Brain microvascular endothelial cell (primary cell): ENCODE data around the gene CDC34.

ENCODE experiments used
- DNase-seq: peaks from one replicate; pipeline ENCODE4 v3.0.0-alpha.2; 2020
- H3K27ac ChIP-seq: fragments of 250-450 bp; sonication (Bioruptor Pico); 2 replicates; pipeline ENCODE4 v1.5.1; 2020; ENCODE audit warnings: mild to moderate bottlenecking, moderate library complexity
- H3K27me3 ChIP-seq: fragments of 250-450 bp; sonication (Bioruptor Pico); replicated peaks from 2 replicates; pipeline ENCODE4 v1.5.1; 2020; ENCODE audit warnings: mild to moderate bottlenecking
- H3K36me3 ChIP-seq: fragments of 250-450 bp; sonication (Bioruptor Pico); replicated peaks from 2 replicates; pipeline ENCODE4 v1.5.1; 2020; ENCODE audit warnings: mild to moderate bottlenecking
- H3K4me3 ChIP-seq: 2 replicates; pipeline ENCODE4 v1.5.1; 2011; ENCODE audit warnings: low read depth, mild to moderate bottlenecking, control low read depth, low read length, moderate library complexity
- CTCF ChIP-seq: IDR thresholded peaks from 2 replicates; pipeline ENCODE4 v1.5.1; 2011; ENCODE audit warnings: low read depth, mild to moderate bottlenecking, moderate library complexity, low read length, control low read depth, inconsistent platforms; ENCODE audit errors: missing control alignments
- in situ Hi-C: cut with HindIII; loops from 2 replicates; pipeline ENCODE4 v1.10.0; 2017; ENCODE audit warnings: low sequenced_read_pairs, low pct_ligation_motif_present

Gene CDC34

GRCh38 chr19:508204-509150, 23.1 kb upstream of the CDC34 start:
- Histone ChIP-seq H3K4me3 (peak overlapping the region; percentile 86), H3K27me3 (no peaks in the 10 kb centered on the region), H3K27ac (no peak overlapping the region), H3K36me3 (no peaks in the 10 kb centered on the region)
- DNase-seq, result no peak
- in situ Hi-C loops, result no loop called here
- no peak for TF ChIP-seq CTCF

- in situ Hi-C loops, result no loop called here
Measured at GRCh38 chr19:510606-511100, 20.9 kb upstream of the CDC34 start.

GRCh38 chr19:511101-511851, 20.3 kb upstream of the CDC34 start:
- Histone ChIP-seq H3K4me3 (no peak overlapping the region), H3K27ac (peak overlapping the region; percentile 26), H3K27me3 (no peaks in the 10 kb centered on the region), H3K36me3 (no peaks in the 10 kb centered on the region)
- TF ChIP-seq CTCF, result no peak
- DNase-seq, result no peak
- in situ Hi-C loops, result no loop called here

More at GRCh38 chr19:510606-511100, 20.9 kb upstream of the CDC34 start:
- Histone ChIP-seq H3K4me3 (no peak overlapping the region), H3K27ac (peak overlapping the region; percentile 26), H3K27me3 (no peaks in the 10 kb centered on the region), H3K36me3 (no peaks in the 10 kb centered on the region)
- peak; percentile 84 for DNase-seq
- peak; percentile 99 for TF ChIP-seq CTCF

GRCh38 chr19:512547-513365, 18.8 kb upstream of the CDC34 start:
- no peak overlapping the region for H3K27ac ChIP-seq
- H3K4me3 ChIP-seq, result no peak overlapping the region
- TF ChIP-seq CTCF, result no peak
- H3K27me3 ChIP-seq, result no peaks in the 10 kb centered on the region
- no peaks in the 10 kb centered on the region for H3K36me3 ChIP-seq
- no peak for DNase-seq
- in situ Hi-C loops, result no loop called here

GRCh38 chr19:513368-514165, 18.0 kb upstream of the CDC34 start:
- H3K36me3 ChIP-seq, result no peaks in the 10 kb centered on the region
- TF ChIP-seq CTCF, result no peak
- H3K27me3 ChIP-seq, result no peaks in the 10 kb centered on the region
- no peak overlapping the region for H3K4me3 ChIP-seq
- no peak for DNase-seq
- in situ Hi-C loops, result no loop called here
- no peak overlapping the region for H3K27ac ChIP-seq
